Stimulated activated CD4-positive, alpha-beta T cell treated with anti-CD3 and anti-CD28 coated beads, Interleukin-12 subunit alpha, Interleukin-12 subunit beta, amount 100 ng/mL, for 48 hours (primary cell): ENCODE results near the gene BAHD1.
"Not testable (repeated sequence)": the region's sequence is repeated elsewhere in the genome, so short reads cannot be mapped to it uniquely, and the experiment has no call there.

ENCODE experiments used
- DNase-seq, 3 donors: peaks; one replicate each; pipeline ENCODE4 v3.0.0-alpha.2; 2020; ENCODE audit warnings: low read depth in 2 of 3, low spot score in 1 of 3

BAHD1 gene

GRCh38 chr15:40443255-40443654 lies 2.5 kb downstream of the BAHD1 start:
- no peak for DNase-seq

GRCh38 chr15:40443846-40444245 lies 3.1 kb downstream of the BAHD1 start:
- DNase-seq, result no peak

- DNase-seq, result no peak
Measured at GRCh38 chr15:40444736-40445135, 4.0 kb downstream of the BAHD1 start.

- no peak for DNase-seq
Measured at GRCh38 chr15:40445421-40445922, 4.7 kb downstream of the BAHD1 start.

- no peak for DNase-seq
Measured at GRCh38 chr15:40446144-40446543, 5.4 kb downstream of the BAHD1 start.

- no peak for DNase-seq
Measured at GRCh38 chr15:40448354-40448753, 7.6 kb downstream of the BAHD1 start.

GRCh38 chr15:40449275-40449674 lies 8.5 kb downstream of the BAHD1 start:
- no peak for DNase-seq

- DNase-seq, result no peak
Measured at GRCh38 chr15:40450047-40450446, 9.3 kb downstream of the BAHD1 start.

- DNase-seq, result no peak
Measured at GRCh38 chr15:40451527-40452158, 10.9 kb downstream of the BAHD1 start.

GRCh38 chr15:40452296-40453090 lies 11.7 kb downstream of the BAHD1 start:
- no peak for DNase-seq

GRCh38 chr15:40453941-40454340 lies 13.2 kb downstream of the BAHD1 start:
- DNase-seq, result not testable (repeated sequence)

GRCh38 chr15:40454904-40455391 lies 14.2 kb downstream of the BAHD1 start:
- no peak for DNase-seq

- DNase-seq, result no peak
Measured at GRCh38 chr15:40456299-40456712, 15.6 kb downstream of the BAHD1 start.

GRCh38 chr15:40456738-40457137 lies 16.0 kb downstream of the BAHD1 start:
- DNase-seq, result no peak

- no peak for DNase-seq
Measured at GRCh38 chr15:40458495-40459371, 18.0 kb downstream of the BAHD1 start.

- no peak for DNase-seq
Measured at GRCh38 chr15:40459391-40460015, 18.8 kb downstream of the BAHD1 start.

GRCh38 chr15:40460404-40460803 lies 19.7 kb downstream of the BAHD1 start:
- no peak for DNase-seq

- DNase-seq, result no peak
Measured at GRCh38 chr15:40461958-40462357, 21.2 kb downstream of the BAHD1 start.

- no peak for DNase-seq
Measured at GRCh38 chr15:40463279-40463678, 22.5 kb downstream of the BAHD1 start.

GRCh38 chr15:40463886-40464545 lies 23.3 kb downstream of the BAHD1 start:
- no peak for DNase-seq
